NCI-H1092 treated with DMSO at 0.1 percent for 48 hours (cell line): ENCODE data around the gene TECTB.

ENCODE experiments used
- DNase-seq: peaks from one replicate; lab custom pipeline; 2025; lab: John Stamatoyannopoulos, UW

Gene TECTB

DNA sequence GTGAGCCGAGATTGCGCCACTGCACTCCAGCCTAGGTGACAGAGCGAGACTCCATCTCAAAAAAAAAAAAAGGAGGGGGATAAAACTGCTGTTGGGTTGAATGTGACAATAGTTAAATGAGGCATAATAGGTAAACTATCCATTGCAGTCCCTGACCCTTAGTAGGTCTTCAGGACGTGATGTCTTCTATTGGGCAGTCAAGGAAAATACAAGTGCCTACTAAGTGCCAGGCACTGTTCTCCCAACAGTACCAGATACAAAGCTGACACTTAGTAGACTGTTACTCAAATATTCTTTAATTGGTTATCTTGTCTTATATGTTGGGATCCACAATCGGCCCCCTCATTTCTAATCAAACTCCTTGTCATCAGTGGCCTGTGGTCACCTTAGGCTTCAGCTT, 63.6 kb downstream of the TECTB start:
- DNase-seq = no peak

DNA sequence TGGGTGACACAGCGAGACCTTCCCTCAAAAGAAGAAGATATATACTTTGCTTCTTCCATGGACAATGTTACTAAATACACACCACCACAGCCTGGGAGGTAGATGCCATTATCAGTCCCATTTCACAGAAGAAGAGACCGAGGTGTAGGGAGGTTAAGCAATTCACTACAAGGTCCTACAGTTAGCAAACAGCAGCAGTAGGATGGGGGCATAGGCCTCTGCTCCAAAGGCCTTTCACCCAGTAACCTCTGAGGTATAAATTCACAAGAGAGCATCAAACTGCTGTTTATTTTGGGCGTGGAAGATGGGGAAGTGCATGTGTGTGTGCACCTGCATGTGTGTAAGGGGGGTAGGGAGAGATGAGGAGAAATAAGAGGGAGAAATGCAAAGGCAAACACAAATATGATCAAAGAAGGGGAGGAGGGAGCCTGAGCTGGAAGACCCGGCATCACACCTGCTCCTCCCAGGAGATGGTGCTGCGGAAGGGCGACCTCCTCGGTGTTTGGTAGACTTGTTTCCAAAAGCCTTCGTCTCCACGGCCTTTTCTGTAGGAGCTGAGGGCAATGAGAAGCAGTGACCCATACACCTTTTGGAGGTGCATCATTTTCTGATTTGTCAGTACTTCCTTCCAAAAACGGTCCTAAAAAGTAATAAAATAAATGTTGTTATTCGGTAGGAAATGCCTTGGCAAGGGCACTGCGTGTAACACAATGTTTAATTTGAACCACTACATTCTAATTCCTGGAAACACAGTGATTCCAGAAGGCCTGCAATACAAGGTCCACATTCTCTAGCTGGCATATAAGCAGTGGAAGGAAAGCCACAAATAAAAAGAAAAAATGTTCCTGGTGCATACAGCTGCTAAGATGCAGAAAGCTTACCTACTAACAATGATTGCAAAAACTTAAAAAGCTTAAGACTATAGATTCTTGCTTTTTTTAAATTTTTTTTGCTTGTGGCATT, 64.8 kb downstream of the TECTB start:
- DNase-seq = no peak

DNA sequence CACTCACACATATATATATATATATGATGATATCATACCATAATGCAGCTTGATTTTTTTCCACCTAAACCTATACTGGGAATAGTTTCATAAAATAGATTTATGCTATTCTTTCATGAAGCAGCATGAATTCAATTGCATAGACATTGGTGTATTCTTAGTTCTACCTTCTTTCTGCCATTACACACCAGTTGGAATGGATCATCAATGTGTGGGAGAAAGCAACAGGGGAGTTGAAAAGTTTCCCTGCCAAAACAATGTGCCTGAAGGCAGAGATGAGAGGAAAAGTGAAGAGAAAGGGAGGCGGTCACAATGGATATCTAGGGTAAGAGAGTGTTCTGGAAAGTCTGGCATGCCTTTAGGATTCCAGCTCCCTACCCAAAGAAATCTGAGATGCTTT, 65.6 kb downstream of the TECTB start:
- no peak for DNase-seq

DNA sequence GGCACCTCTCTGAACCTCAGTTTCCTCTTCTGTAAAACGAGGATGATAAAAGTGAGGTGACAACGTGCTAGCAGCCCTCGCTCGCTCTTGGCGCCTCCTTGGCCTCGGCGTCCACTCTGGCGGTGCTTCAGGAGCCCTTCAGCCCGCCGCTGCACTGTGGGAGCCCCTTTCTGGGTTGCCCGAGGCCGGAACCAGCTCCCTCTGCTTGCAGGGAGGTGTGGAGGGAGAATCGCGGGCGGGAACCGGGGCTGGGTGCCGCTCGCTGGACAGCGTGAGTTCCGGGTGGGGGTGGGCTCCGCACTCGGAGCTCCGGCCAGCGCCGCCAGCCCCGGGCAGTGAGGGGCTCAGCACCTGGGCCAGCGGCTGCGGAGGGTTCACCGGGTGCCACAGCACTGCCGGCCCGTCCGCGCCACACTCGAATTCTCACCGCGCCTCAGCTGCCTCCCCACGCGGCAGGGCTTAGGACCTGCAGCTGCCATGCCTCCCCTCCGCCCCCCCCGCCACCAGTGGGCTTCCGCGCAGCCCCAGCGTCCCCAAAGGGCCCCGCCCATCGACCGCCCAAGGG, 66.4 kb downstream of the TECTB start:
- no peak for DNase-seq

DNA sequence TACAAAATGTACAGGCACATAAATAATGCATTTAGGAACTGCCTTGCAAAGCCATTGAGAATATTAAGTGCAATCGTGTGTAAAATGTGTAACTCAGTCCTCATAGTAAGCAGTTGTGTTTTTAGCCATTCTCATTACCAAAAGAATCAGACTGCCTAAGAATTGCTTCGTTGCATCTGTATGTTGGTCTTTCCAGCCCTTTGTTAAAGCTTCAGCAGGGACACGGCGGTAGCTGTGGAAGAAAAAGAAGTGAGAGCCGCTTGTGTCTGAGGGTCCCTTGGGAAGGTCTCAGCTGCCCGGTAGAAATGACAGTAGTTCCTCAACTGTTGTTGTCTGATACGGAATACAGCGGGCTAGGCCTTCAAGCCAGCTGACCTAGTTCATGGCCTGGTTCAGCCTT, 67.9 kb downstream of the TECTB start:
- no peak for DNase-seq

DNA sequence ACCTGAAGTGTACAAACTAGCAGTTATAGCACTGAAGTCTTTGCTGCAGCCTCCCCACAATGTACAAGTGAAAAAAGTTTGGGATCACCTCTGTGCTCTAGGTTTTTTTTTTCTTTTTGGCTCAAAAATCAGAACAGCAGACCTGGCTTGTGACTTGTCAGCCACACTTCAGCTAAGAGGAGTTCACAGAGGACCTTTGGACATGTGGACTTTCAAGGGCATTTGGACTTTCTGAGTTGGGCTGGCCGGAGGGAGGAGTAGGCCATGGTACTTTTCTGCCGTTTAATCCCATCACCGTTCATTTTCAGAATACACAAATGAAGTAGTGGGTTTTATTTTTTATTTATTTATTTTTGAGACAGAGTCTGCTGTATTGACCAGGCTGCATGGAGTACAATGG, 68.8 kb downstream of the TECTB start:
- DNase-seq = no peak

DNA sequence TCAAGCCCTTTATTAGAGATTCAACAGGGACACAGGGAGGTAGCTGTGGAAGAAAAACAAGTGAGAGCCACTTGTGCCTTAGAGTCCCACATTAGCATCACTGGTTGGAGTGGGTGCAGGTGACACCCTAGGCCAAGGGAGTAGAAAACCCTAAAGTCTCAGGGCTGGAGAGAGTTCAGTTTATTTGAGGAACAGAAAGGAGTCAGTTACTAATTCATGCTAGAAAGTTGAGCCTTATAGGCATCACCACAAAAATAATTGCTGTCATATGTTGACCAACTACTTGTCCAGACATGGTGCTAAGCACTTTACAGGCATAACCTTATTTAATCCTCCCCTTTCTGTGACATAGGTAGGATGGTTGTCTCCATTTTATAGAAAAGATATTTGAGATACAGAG, 69.8 kb downstream of the TECTB start:
- no peak for DNase-seq
